Inferior parietal cortex (tissue), 1 donor: ENCODE results near the gene SLC12A6.
"Not testable (repeated sequence)": the region's sequence is repeated elsewhere in the genome, so short reads cannot be mapped to it uniquely, and the experiment has no call there.

Experiments used
- DNase-seq: peaks from one replicate; pipeline ENCODE4 v3.0.0-alpha.2; 2016; ENCODE audit errors: extremely low spot score

The SLC12A6 gene

GRCh38 chr15:34193272-34193671 lies 144.3 kb downstream of the SLC12A6 start:
- not testable (repeated sequence) for DNase-seq

DNA sequence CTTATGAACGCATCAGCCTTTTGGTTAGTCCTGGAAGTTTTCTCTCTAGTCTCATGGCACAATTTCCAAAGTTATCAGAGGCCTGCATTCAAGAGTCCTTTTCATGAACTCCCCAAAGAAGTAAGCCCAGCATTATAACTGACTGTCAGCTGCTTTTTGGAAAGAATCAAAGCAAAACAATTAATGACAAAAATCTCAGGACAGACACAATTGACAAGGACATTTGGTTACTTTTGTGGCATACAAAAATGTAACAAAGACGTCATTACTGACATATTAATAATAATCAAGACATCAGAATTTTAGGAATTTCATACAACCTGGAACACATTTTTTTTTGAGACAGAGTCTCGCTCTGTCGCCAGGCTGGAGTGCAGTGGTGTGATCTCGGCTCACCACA lies 148.9 kb downstream of the SLC12A6 start:
- DNase-seq = no peak

- no peak for DNase-seq
These were observed 151.9 kb downstream of the SLC12A6 start for GRCh38 chr15:34185666-34186065.

DNA sequence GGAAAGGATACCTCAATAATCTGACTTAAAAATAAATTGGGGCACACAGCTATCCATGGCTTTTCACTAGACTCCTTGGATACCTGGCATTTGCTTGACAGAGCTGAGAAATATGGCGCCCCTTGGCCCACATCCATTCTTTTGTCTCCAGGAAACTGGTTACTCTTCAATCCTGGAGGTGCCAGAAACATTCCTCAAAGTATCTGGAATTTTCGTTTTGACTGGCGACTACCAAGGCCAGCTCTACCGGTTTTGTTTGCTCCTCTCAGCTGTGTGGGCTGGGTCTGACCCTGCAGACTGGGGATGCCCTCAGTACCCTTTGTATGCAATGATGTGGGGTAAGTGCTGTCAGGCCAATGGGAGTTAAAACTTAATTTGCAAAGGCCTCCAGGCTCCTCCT lies 154.6 kb downstream of the SLC12A6 start:
- no peak for DNase-seq
